ENCODE data around the gene FRMD5. TPM values are rescaled to one million over a fixed set of nuclear protein-coding genes. Genes with fewer than 3 reads are reported as not detected.

Gene FRMD5
- total RNA-seq, 3 donors from 2014 or later (not counting 1 experiment from before 2014, with no cell fraction given) = not detected

DNA sequence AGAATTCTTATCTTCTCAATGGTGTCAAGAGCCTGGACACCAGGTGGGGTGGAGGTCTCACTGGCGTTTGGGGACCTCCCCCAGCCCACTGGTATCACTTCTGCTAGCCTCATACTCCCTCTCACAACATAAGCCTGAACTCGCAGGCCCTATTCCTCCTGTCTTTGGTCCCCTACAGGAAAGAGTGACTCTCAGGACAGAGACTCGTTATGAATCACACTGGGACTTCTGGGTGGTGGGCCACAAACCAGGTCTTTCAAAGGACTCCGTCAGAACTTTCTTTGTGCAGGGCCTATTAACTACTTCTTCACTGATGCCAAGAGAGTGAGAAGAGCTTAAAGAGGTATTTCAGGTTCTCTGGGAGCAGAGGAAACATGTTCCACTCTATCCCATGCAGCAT is 267.9 kb downstream of the FRMD5 start:
- no peak overlapping the region for H3K27ac Mint-ChIP-seq
- Histone ChIP-seq H3K27me3 (ENCODE audit: control insufficient read depth, insufficient read depth, low read length) (no peaks in the 10 kb centered on the region), H3K4me3 (ENCODE audit: low read length) (no peak overlapping the region), H3K36me3 (ENCODE audit: control insufficient read depth, insufficient read depth, low read length) (no peaks in the 10 kb centered on the region), H3K4me1 (ENCODE audit: control insufficient read depth, insufficient read depth, low read length) (no peaks in the 10 kb centered on the region), H3K27ac (ENCODE audit: low read length) (no peak overlapping the region), H3K9me3 (ENCODE audit: control insufficient read depth, insufficient read depth, low read length) (no peaks in the 10 kb centered on the region)
- TF ChIP-seq, protein P1, sequence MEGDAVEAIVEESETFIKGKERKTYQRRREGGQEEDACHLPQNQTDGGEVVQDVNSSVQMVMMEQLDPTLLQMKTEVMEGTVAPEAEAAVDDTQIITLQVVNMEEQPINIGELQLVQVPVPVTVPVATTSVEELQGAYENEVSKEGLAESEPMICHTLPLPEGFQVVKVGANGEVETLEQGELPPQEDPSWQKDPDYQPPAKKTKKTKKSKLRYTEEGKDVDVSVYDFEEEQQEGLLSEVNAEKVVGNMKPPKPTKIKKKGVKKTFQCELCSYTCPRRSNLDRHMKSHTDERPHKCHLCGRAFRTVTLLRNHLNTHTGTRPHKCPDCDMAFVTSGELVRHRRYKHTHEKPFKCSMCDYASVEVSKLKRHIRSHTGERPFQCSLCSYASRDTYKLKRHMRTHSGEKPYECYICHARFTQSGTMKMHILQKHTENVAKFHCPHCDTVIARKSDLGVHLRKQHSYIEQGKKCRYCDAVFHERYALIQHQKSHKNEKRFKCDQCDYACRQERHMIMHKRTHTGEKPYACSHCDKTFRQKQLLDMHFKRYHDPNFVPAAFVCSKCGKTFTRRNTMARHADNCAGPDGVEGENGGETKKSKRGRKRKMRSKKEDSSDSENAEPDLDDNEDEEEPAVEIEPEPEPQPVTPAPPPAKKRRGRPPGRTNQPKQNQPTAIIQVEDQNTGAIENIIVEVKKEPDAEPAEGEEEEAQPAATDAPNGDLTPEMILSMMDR (IDR thresholded peaks at IDR 0.05) = no peak
- no peak overlapping the region for H3K4me3 Mint-ChIP-seq
- DNase-seq = no peak
- peaks cover 7 to 9% of the 10 kb centered on the region in 2 donors for H3K27me3 Mint-ChIP-seq (ENCODE audit: low read depth in 2 of 2)
- no peaks in the 10 kb centered on the region for H3K36me3 Mint-ChIP-seq
- no peaks in the 10 kb centered on the region for H3K9me3 Mint-ChIP-seq
- intact Hi-C loops (cut with micrococcal nuclease) = no loop called here
- ATAC-seq = no peak
- no peaks in the 10 kb centered on the region for H3K4me1 Mint-ChIP-seq
- WGBS (ENCODE audit: insufficient coverage) = 73% methylated on average over 4 of the region's 4 CpGs

DNA sequence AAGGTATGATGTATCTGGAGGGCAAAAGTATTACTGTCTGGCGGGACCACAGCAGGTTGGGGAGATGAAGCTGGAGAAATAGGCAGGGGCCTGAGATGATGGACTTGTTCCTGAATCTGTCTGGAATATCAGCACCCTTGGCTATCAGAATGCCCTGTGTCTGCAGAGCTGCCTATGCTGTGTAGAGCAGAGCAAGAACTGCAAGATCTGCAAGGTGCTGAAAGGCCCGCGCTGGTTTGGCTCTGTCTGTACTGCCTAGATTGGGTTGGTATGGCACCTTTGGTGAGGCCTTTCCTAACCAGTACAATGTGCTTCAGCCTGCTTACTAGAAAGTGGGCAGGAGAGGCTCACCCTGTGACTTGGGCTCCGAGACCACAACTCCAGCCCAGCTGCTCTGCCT is 271.5 kb downstream of the FRMD5 start:
- Histone ChIP-seq H3K27ac (ENCODE audit: low read length) (no peak overlapping the region), H3K27me3 (ENCODE audit: control insufficient read depth, insufficient read depth, low read length) (no peaks in the 10 kb centered on the region), H3K9me3 (ENCODE audit: control insufficient read depth, insufficient read depth, low read length) (no peaks in the 10 kb centered on the region), H3K36me3 (ENCODE audit: control insufficient read depth, insufficient read depth, low read length) (no peaks in the 10 kb centered on the region), H3K4me3 (ENCODE audit: low read length) (no peak overlapping the region), H3K4me1 (ENCODE audit: control insufficient read depth, insufficient read depth, low read length) (no peaks in the 10 kb centered on the region)
- no peaks in the 10 kb centered on the region for H3K36me3 Mint-ChIP-seq
- no peaks in the 10 kb centered on the region for H3K9me3 Mint-ChIP-seq
- H3K27ac Mint-ChIP-seq = no peak overlapping the region
- DNase-seq (no peak), ATAC-seq (no peak)
- TF ChIP-seq, protein P1 (IDR thresholded peaks at IDR 0.05) = no peak
- H3K4me3 Mint-ChIP-seq = no peak overlapping the region
- peaks cover 7% of the 10 kb centered on the region in 2 donors for H3K27me3 Mint-ChIP-seq (ENCODE audit: low read depth in 2 of 2)
- no peaks in the 10 kb centered on the region for H3K4me1 Mint-ChIP-seq
- WGBS (ENCODE audit: insufficient coverage) = 98% methylated on average over 4 of the region's 4 CpGs
- intact Hi-C loops (cut with micrococcal nuclease) = no loop called here

DNA sequence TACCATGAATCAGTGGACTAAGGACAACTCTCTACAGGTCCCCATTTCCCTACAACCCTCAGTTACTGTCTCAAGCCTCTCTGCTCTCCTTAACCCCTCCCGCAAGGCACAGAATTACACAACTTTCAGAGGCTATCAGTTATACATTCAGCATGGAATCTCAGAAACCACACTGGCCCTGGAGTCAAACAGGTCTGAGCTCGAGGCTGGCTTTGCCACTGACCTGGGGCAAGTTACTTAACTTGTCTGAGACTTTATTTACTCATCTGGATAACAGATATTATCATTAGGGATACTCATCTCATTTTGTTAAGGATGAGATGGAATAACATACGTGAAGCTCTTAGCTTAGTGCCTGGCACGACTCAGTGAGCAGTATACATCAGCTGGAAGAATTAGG is 273.1 kb downstream of the FRMD5 start:
- no peak overlapping the region for H3K27ac Mint-ChIP-seq
- H3K27me3 ChIP-seq (ENCODE audit: control insufficient read depth, insufficient read depth, low read length) = no peaks in the 10 kb centered on the region
- intact Hi-C loops (cut with micrococcal nuclease) = no loop called here

DNA sequence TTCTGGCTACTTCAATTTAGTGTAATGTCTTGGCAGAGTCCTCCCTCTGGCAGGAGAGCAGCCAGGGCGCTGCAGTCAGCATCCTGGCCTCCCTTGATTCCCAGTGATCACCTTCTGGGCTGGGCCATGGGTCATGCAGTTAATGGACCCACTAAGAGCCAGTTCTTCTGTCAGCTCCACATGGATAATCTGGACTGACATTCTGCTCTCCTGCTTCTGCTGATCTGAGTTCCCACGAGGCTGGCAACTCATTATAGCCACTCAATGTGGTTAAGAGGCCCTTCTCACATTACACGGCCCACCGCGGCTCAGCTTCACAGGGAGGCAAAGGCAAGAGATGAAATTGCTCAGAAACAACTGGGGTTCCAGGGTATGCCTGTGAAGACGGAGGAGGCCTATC is 274.3 kb downstream of the FRMD5 start:
- H3K4me1 Mint-ChIP-seq = no peaks in the 10 kb centered on the region
- no peaks in the 10 kb centered on the region for H3K9me3 Mint-ChIP-seq
- 74% methylated on average over 6 of the region's 6 CpGs for WGBS (ENCODE audit: insufficient coverage)
- no peak overlapping the region for H3K4me3 ChIP-seq (ENCODE audit: low read length)
- no peak overlapping the region for H3K27ac ChIP-seq (ENCODE audit: low read length)
- H3K27me3 Mint-ChIP-seq (ENCODE audit: low read depth in 2 of 2) = peaks cover 0 to 3% of the 10 kb centered on the region in 2 donors
- intact Hi-C loops (cut with micrococcal nuclease) = no loop called here
- TF ChIP-seq, protein P1 (IDR thresholded peaks at IDR 0.05) = no peak
- no peak overlapping the region for H3K4me3 Mint-ChIP-seq
- H3K9me3 ChIP-seq (ENCODE audit: control insufficient read depth, insufficient read depth, low read length) = no peaks in the 10 kb centered on the region
- ATAC-seq (no peak), DNase-seq (no peak)
- no peaks in the 10 kb centered on the region for H3K27me3 ChIP-seq (ENCODE audit: control insufficient read depth, insufficient read depth, low read length)
- H3K4me1 ChIP-seq (ENCODE audit: control insufficient read depth, insufficient read depth, low read length) = no peaks in the 10 kb centered on the region
- H3K36me3 ChIP-seq (ENCODE audit: control insufficient read depth, insufficient read depth, low read length) = no peaks in the 10 kb centered on the region
- H3K36me3 Mint-ChIP-seq = no peaks in the 10 kb centered on the region
- H3K27ac Mint-ChIP-seq = no peak overlapping the region

More for the DNA sequence above, 273.1 kb downstream of the FRMD5 start:
- DNase-seq = no peak
- Histone ChIP-seq H3K36me3 (ENCODE audit: control insufficient read depth, insufficient read depth, low read length) (no peaks in the 10 kb centered on the region), H3K9me3 (ENCODE audit: control insufficient read depth, insufficient read depth, low read length) (no peaks in the 10 kb centered on the region), H3K4me3 (ENCODE audit: low read length) (no peak overlapping the region), H3K4me1 (ENCODE audit: control insufficient read depth, insufficient read depth, low read length) (no peaks in the 10 kb centered on the region), H3K27ac (ENCODE audit: low read length) (no peak overlapping the region)
- Mint-ChIP-seq H3K4me3 (no peak overlapping the region), H3K4me1 (no peaks in the 10 kb centered on the region), H3K36me3 (no peaks in the 10 kb centered on the region), H3K27me3 (ENCODE audit: low read depth in 2 of 2) (peaks cover 3 to 4% of the 10 kb centered on the region in 2 donors), H3K9me3 (no peaks in the 10 kb centered on the region)
- TF ChIP-seq, protein P1 (IDR thresholded peaks at IDR 0.05) = no peak
- no peak for ATAC-seq
- 92% methylated on average over 4 of the region's 4 CpGs for WGBS (ENCODE audit: insufficient coverage)
